Liver (tissue), 9 donors: ENCODE measurements around the gene MED15. TPM values are rescaled to one million over a fixed set of nuclear protein-coding genes. Genes with fewer than 3 reads are reported as not detected.
"Not testable (repeated sequence)": the region's sequence is repeated elsewhere in the genome, so short reads cannot be mapped to it uniquely, and the experiment has no call there.

Source experiments
- DNase-seq: peaks from one replicate; pipeline ENCODE4 v3.0.0-alpha.2; 2017; ENCODE audit warnings: low spot score
- H3K27ac ChIP-seq, 2 donors: one replicate each; pipeline ENCODE4 v1.7.0; 2013; ENCODE audit warnings: inconsistent platforms in 2 of 2, low read length in 2 of 2, control low read depth in 1 of 2, low read depth in 1 of 2, mild to moderate bottlenecking in 1 of 2
- H3K27me3 ChIP-seq, 4 donors: one replicate each; pipeline versions ENCODE4 v1.6.1 to v1.7.0; 2013; ENCODE audit warnings: low read length in 3 of 4, inconsistent platforms in 1 of 4, mild to moderate bottlenecking in 1 of 4, moderate library complexity in 1 of 4; ENCODE audit not compliant: control insufficient read depth in 4 of 4, insufficient read depth in 4 of 4
- H3K36me3 ChIP-seq, 4 donors: one replicate each; pipeline versions ENCODE4 v1.6.1 to v1.7.0; 2013; ENCODE audit warnings: low read length in 3 of 4, mild to moderate bottlenecking in 3 of 4, low read depth in 1 of 4, moderate library complexity in 1 of 4; ENCODE audit not compliant: control insufficient read depth in 4 of 4, insufficient read depth in 3 of 4
- H3K4me1 ChIP-seq, 4 donors: one replicate each; pipeline versions ENCODE4 v1.6.1 to v1.7.0; 2013; ENCODE audit warnings: low read length in 3 of 4, mild to moderate bottlenecking in 3 of 4, moderate library complexity in 1 of 4; ENCODE audit not compliant: control insufficient read depth in 4 of 4, insufficient read depth in 4 of 4
- H3K4me3 ChIP-seq, 3 donors: one replicate each; pipeline versions ENCODE4 v1.6.1 to v1.7.0; 2013; ENCODE audit warnings: low read length in 3 of 3, control low read depth in 1 of 3, low read depth in 1 of 3, mild to moderate bottlenecking in 1 of 3
- H3K9ac ChIP-seq, 2 donors: one replicate each; pipeline ENCODE4 v1.7.0; 2013; ENCODE audit warnings: low read length in 2 of 2, mild to moderate bottlenecking in 2 of 2, moderate library complexity in 2 of 2, control low read depth in 1 of 2, low read depth in 1 of 2
- H3K9me3 ChIP-seq, 4 donors: one replicate each; pipeline versions ENCODE4 v1.6.1 to v1.7.0; 2013; ENCODE audit warnings: low read length in 3 of 4; ENCODE audit not compliant: control insufficient read depth in 4 of 4
- ATF3 ChIP-seq: IDR thresholded peaks from 2 replicates; pipeline ENCODE4 v1.6.1; 2016; ENCODE audit warnings: antibody characterized with exemption
- EGR1 ChIP-seq, 2 donors: IDR thresholded peaks; 2 replicates each; pipeline ENCODE4 v1.6.1; 2016 to 2018; ENCODE audit warnings: antibody characterized with exemption in 2 of 2, low read depth in 2 of 2
- FOXA1 ChIP-seq: IDR thresholded peaks from 2 replicates; pipeline ENCODE4 v1.6.1; 2016; ENCODE audit warnings: antibody characterized with exemption
- FOXA2 ChIP-seq: IDR thresholded peaks from 2 replicates; pipeline ENCODE4 v1.6.1; 2016; ENCODE audit warnings: antibody characterized with exemption
- GABPA ChIP-seq, 2 donors: IDR thresholded peaks in 1 of 2; conservative IDR thresholded peaks in 1 of 2; 2 replicates each; pipeline ENCODE4 v1.6.1; 2016; ENCODE audit warnings: antibody characterized with exemption in 2 of 2, mild to moderate bottlenecking in 1 of 2, moderate library complexity in 1 of 2
- HNF4A ChIP-seq, 2 donors: conservative IDR thresholded peaks; 2 replicates each; pipeline ENCODE4 v1.6.1; 2016; ENCODE audit warnings: antibody characterized with exemption in 2 of 2, mild to moderate bottlenecking in 2 of 2
- HNF4G ChIP-seq: IDR thresholded peaks from 2 replicates; pipeline ENCODE4 v1.6.1; 2016; ENCODE audit warnings: antibody characterized with exemption
- JUND ChIP-seq, 2 donors: IDR thresholded peaks; 2 replicates each; pipeline ENCODE4 v1.6.1; 2016; ENCODE audit warnings: antibody characterized with exemption in 2 of 2
- NR2F2 ChIP-seq: IDR thresholded peaks from 2 replicates; pipeline ENCODE4 v1.6.1; 2016; ENCODE audit warnings: antibody characterized with exemption
- RAD21 ChIP-seq, 2 donors: IDR thresholded peaks; 2 replicates each; pipeline ENCODE4 v1.6.1; 2016; ENCODE audit warnings: antibody characterized with exemption in 2 of 2, mild to moderate bottlenecking in 2 of 2
- REST ChIP-seq: IDR thresholded peaks from 2 replicates; pipeline ENCODE4 v1.6.1; 2016; ENCODE audit warnings: antibody characterized with exemption, mild to moderate bottlenecking
- RXRA ChIP-seq, 2 donors: IDR thresholded peaks; 2 replicates each; pipeline ENCODE4 v1.6.1; 2017 to 2018; ENCODE audit warnings: antibody characterized with exemption in 2 of 2, mild to moderate bottlenecking in 1 of 2
- SP1 ChIP-seq: IDR thresholded peaks from 2 replicates; pipeline ENCODE4 v1.6.1; 2018; ENCODE audit warnings: antibody characterized with exemption, mild to moderate bottlenecking
- YY1 ChIP-seq: IDR thresholded peaks from 2 replicates; pipeline ENCODE4 v1.6.1; 2016; ENCODE audit warnings: antibody characterized with exemption, mild to moderate bottlenecking
- ZBTB33 ChIP-seq: IDR thresholded peaks from 2 replicates; pipeline ENCODE4 v1.6.1; 2016; ENCODE audit warnings: antibody characterized with exemption
- WGBS: extraction: QIAGEN DNeasy Blood & Tissue Kit; methylation state at CpG from one replicate; pipeline ENCODE4 v1.1.7; 2013; 5-methylcytosine and 5-hydroxymethylcytosine counted together
- polyA plus RNA-seq, 2 donors: library from polyadenylated mRNA; stranded (reverse) in 1 of 2; unstranded in 1 of 2; fragments of 200-250 nt in 1 of 2; fragments of >200 nt in 1 of 2; fragmentation: Nextera tagmentation in 1 of 2; extraction: Ambion mirVana in 1 of 2; gene quantifications; one replicate each; pipeline versions ENCODE4 v1.2.1 to v1.2.3, GENCODE V29; 2013 to 2015
- total RNA-seq, 2 donors: library from RNA; depleted of rRNA; stranded (reverse); fragments of >200 nt; gene quantifications; one replicate each; pipeline ENCODE4 v1.2.3, GENCODE V29; 2014
- TF ChIP-seq, protein P1 (sequence below): IDR thresholded peaks from 2 replicates; pipeline ENCODE4 v1.6.1; 2016; ENCODE audit warnings: antibody characterized with exemption
- TF ChIP-seq, protein P2 (sequence below): fragments of 150-350 bp; IDR thresholded peaks from 2 replicates; pipeline ENCODE4 v1.5.1; 2017; ENCODE audit warnings: improper control_type of control experiment, low read depth, low read length; ENCODE audit not compliant: missing input control
- donor health status: healthy.
- donor health status: healthy.
- donor health status: healthy.
- donor health status: healthy.
- donor health status: healthy.

MED15 gene
- total and polyA plus RNA-seq, 4 donors, result 9.7 to 28.0 (median 16.2) TPM

DNA sequence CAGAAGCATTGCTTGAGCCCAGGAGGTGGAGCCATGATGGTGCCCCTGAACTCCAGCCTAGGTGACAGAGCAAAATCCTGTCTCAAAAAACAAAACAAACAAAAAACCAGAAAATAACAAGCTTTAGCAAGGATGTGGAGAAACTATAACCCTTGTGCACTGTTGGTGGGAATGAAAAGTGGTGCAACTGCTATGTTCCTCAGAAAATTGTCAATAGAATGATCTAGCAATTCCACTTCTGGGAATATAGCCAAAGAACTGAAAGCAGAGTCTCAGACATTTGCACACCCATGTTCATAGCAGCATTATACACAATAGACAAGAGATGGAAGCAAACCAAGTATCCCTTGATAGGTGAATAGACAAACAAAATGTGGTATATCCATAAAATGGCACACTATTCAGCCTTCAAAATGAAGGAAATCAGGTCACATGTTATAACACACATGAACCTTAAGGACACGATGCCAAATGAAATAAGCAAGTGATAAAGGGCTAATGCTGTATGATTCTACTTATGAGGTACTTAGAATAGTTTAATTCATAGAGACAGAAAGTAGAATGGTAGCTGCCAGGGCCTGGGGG is 27.7 kb upstream of the MED15 start:
- no peak overlapping the region for H3K4me3 ChIP-seq
- no peak for TF ChIP-seq NR2F2
- TF ChIP-seq, protein P1, sequence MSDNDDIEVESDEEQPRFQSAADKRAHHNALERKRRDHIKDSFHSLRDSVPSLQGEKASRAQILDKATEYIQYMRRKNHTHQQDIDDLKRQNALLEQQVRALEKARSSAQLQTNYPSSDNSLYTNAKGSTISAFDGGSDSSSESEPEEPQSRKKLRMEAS, result no peak
- TF ChIP-seq, protein P2, sequence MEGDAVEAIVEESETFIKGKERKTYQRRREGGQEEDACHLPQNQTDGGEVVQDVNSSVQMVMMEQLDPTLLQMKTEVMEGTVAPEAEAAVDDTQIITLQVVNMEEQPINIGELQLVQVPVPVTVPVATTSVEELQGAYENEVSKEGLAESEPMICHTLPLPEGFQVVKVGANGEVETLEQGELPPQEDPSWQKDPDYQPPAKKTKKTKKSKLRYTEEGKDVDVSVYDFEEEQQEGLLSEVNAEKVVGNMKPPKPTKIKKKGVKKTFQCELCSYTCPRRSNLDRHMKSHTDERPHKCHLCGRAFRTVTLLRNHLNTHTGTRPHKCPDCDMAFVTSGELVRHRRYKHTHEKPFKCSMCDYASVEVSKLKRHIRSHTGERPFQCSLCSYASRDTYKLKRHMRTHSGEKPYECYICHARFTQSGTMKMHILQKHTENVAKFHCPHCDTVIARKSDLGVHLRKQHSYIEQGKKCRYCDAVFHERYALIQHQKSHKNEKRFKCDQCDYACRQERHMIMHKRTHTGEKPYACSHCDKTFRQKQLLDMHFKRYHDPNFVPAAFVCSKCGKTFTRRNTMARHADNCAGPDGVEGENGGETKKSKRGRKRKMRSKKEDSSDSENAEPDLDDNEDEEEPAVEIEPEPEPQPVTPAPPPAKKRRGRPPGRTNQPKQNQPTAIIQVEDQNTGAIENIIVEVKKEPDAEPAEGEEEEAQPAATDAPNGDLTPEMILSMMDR, result no peak
- no peak overlapping the region for H3K9ac ChIP-seq
- 97% methylated on average over 1 of the region's 1 CpG for WGBS
- no peak for DNase-seq
- H3K27ac ChIP-seq, result no peak overlapping the region
- H3K27me3 ChIP-seq, result no peaks in the 10 kb centered on the region
- peaks cover 0 to 1% (median 0%) of the 10 kb centered on the region in 4 donors for H3K4me1 ChIP-seq
- H3K9me3 ChIP-seq, result no peaks in the 10 kb centered on the region
- no peaks in the 10 kb centered on the region for H3K36me3 ChIP-seq

DNA sequence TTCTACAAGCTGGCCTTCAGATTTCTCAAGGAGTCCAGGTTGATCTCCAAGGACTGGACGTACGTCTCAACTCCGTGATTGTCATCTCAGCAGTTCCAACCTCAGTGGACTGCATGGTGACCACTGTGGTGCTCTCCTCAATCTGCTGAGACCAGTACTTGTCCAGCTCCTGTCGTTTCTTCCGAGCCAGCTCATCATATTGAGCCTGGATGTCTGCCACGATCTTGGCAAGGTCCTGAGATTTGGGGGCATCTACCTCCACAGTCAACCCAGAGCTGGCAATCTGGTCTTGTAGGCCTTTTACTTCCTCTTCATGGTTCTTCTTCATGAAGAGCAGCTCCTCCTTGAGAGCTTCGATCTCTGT is 24.3 kb upstream of the MED15 start:
- not testable (repeated sequence) for DNase-seq, H3K4me1 ChIP-seq, H3K36me3 ChIP-seq, H3K9ac ChIP-seq, H3K4me3 ChIP-seq, H3K27ac ChIP-seq, H3K27me3 ChIP-seq, H3K9me3 ChIP-seq
- WGBS, result 97% methylated on average over 7 of the region's 7 CpGs

- H3K36me3 ChIP-seq, result peaks cover 0 to 3% (median under 1%) of the 10 kb centered on the region in 4 donors
- no peak for TF ChIP-seq EGR1 (IDR thresholded peaks at IDR 0.05; ENCODE audit: low read depth in 2 of 2)
- TF ChIP-seq ZBTB33, result no peak
- TF ChIP-seq HNF4G, result no peak
- no peak for TF ChIP-seq RXRA (IDR thresholded peaks at IDR 0.05)
- TF ChIP-seq, protein P2, result no peak
- TF ChIP-seq ATF3, result no peak
- no peak for TF ChIP-seq REST
- no peak for TF ChIP-seq GABPA (IDR thresholded peaks at IDR 0.05 in 1 of 2, conservative IDR thresholded peaks at IDR 0.05 in 1 of 2)
- no peak for TF ChIP-seq HNF4A (conservative IDR thresholded peaks at IDR 0.05)
- no peak for TF ChIP-seq NR2F2
- TF ChIP-seq RAD21 (IDR thresholded peaks at IDR 0.05), result no peak
- TF ChIP-seq JUND (IDR thresholded peaks at IDR 0.05), result no peak
- no peak for TF ChIP-seq FOXA2
- TF ChIP-seq, protein P1, result no peak
- no peak for TF ChIP-seq YY1
- no peak for TF ChIP-seq FOXA1
- TF ChIP-seq SP1, result no peak
- no peak overlapping the region for H3K27ac ChIP-seq
- no peaks in the 10 kb centered on the region for H3K27me3 ChIP-seq
- no peak overlapping the region for H3K9ac ChIP-seq
- no peak for DNase-seq
- 97% methylated on average over 14 of the region's 14 CpGs for WGBS
- H3K9me3 ChIP-seq, result no peaks in the 10 kb centered on the region
- H3K4me1 ChIP-seq, result peaks cover 0 to 1% (median 0%) of the 10 kb centered on the region in 4 donors
- no peak overlapping the region for H3K4me3 ChIP-seq
These were observed 23.6 kb upstream of the MED15 start for GRCh38 chr22:20483771-20484170.
